Mammary epithelial cell (primary cell): ENCODE data around the gene POMT2.

Source experiments
- EZH2 ChIP-seq: IDR thresholded peaks from 2 replicates; pipeline ENCODE4 v1.6.1; 2012; ENCODE audit warnings: low read length, inconsistent platforms, borderline replicate concordance
- TF ChIP-seq, protein P1 (sequence below), 2 donors: IDR thresholded peaks in 1 of 2; conservative IDR thresholded peaks in 1 of 2; 2 replicates each; pipeline ENCODE4 v1.5.1; 2011 to 2012; ENCODE audit warnings: inconsistent platforms in 2 of 2, low read length in 2 of 2, mild to moderate bottlenecking in 2 of 2, control low read depth in 1 of 2, low read depth in 1 of 2; ENCODE audit not compliant: insufficient read depth in 1 of 2; ENCODE audit errors: extremely low read depth in 1 of 2

DNA sequence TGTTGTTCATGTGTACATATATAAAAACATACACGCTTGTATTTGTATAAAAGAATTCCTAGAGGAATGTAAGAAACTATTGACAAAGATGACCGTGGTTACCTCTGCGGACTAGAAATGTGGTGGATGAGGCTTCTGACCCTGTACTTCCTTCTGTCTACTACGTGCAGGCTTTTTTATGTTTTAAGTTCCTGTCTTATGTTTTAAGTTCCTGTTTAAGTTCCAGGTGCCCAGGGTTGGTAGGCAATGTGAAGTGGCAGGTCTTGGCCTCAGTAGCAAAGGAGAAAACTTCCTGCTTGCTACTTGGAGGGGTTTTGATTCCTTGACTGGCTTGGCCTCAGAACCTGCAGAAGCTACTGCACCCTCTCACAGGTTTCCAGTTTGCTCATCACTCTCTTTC lies 11.6 kb downstream of the POMT2 start:
- TF ChIP-seq EZH2 = no peak
- TF ChIP-seq, protein P1, sequence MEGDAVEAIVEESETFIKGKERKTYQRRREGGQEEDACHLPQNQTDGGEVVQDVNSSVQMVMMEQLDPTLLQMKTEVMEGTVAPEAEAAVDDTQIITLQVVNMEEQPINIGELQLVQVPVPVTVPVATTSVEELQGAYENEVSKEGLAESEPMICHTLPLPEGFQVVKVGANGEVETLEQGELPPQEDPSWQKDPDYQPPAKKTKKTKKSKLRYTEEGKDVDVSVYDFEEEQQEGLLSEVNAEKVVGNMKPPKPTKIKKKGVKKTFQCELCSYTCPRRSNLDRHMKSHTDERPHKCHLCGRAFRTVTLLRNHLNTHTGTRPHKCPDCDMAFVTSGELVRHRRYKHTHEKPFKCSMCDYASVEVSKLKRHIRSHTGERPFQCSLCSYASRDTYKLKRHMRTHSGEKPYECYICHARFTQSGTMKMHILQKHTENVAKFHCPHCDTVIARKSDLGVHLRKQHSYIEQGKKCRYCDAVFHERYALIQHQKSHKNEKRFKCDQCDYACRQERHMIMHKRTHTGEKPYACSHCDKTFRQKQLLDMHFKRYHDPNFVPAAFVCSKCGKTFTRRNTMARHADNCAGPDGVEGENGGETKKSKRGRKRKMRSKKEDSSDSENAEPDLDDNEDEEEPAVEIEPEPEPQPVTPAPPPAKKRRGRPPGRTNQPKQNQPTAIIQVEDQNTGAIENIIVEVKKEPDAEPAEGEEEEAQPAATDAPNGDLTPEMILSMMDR (conservative IDR thresholded peaks at IDR 0.05 in 1 of 2, IDR thresholded peaks at IDR 0.05 in 1 of 2; ENCODE audit: extremely low read depth in 1 of 2, insufficient read depth in 1 of 2, low read depth in 1 of 2, low read length in 2 of 2) = no peak
